ENCODE measurements around the gene PTPN3. TPM values are rescaled to one million over a fixed set of nuclear protein-coding genes. Genes with fewer than 3 reads are reported as not detected.

PTPN3 gene
- total and polyA plus RNA-seq, 2 donors (not counting 1 experiment from before 2014, with no cell fraction given) = not detected

DNA sequence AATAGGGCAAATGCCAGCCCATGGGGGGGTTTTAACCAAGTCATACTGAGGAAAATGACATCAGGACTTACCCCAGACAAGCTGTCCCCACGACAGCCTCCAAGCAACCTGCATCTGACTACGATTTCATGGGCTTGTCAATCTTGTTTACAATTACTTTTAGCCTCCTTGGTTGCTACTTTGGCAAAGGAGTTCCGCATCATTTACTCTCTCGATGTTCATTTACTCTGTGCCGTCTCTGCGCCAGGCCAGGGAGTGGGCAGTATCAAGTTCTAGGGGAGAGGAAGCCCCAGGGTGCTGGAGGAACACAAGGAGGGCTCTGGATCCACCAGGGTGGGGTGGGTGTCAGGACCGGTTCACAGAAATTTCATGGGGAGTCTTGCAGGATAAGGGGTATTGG is 23.9 kb downstream of the PTPN3 start:
- Mint-ChIP-seq H3K9me3 (ENCODE audit: insufficient read depth) (no peaks in the 10 kb centered on the region), H3K27ac (no peak overlapping the region), H3K4me3 (no peak overlapping the region), H3K27me3 (peaks cover 28% of the 10 kb centered on the region), H3K4me1 (no peaks in the 10 kb centered on the region)
- Histone ChIP-seq H3K27me3 (replicated peaks in 1 of 4; ENCODE audit: control extremely low read depth in 1 of 4, control insufficient read depth in 3 of 4, insufficient read depth in 4 of 4, low read length in 3 of 4) (peaks cover 0 to 8% (median 1%) of the 10 kb centered on the region in 4 experiments), H3K79me2 (ENCODE audit: control insufficient read depth, insufficient read depth, low read length) (no peaks in the 10 kb centered on the region), H3K36me3 (replicated peaks in 1 of 2; ENCODE audit: control extremely low read depth in 1 of 2, control insufficient read depth in 1 of 2, extremely low read depth in 1 of 2, insufficient read depth in 2 of 2, low read length in 1 of 2) (no peaks in the 10 kb centered on the region), H3K4me2 (replicated peaks; ENCODE audit: low read depth, low read length, poor library complexity, severe bottlenecking) (no peak overlapping the region), H4K20me1 (ENCODE audit: control insufficient read depth, insufficient read depth, low read length, poor library complexity, severe bottlenecking) (no peaks in the 10 kb centered on the region), H3K27ac (ENCODE audit: low read length in 2 of 2) (no peak overlapping the region), H3K9me3 (ENCODE audit: control extremely low read depth in 1 of 3, control insufficient read depth in 2 of 3, insufficient read depth in 1 of 3, low read length in 2 of 3) (peaks cover 0 to 4% (median 0%) of the 10 kb centered on the region in 3 donors), H2AFZ (ENCODE audit: insufficient read depth, low read depth, low read length, poor library complexity, severe bottlenecking) (no peak overlapping the region), H3K4me1 (ENCODE audit: control insufficient read depth in 2 of 2, insufficient read depth in 2 of 2, low read length in 2 of 2) (no peaks in the 10 kb centered on the region), H3K4me3 (ENCODE audit: control extremely low read depth in 1 of 5, extremely low read depth in 1 of 5, insufficient read depth in 1 of 5, low read depth in 2 of 5, low read length in 4 of 5) (no peak overlapping the region), H3K9ac (ENCODE audit: low read length) (no peak overlapping the region)
- ATAC-seq (ENCODE audit: low read depth) (no peak), DNase-seq (no peak)
- WGBS (ENCODE audit: insufficient coverage) = 68% methylated on average over 4 of the region's 7 CpGs
- TF ChIP-seq EZH2 (IDR thresholded peaks at IDR 0.05; ENCODE audit: borderline replicate concordance, insufficient read depth, low read depth, low read length, poor library complexity, severe bottlenecking) = no peak
- TF ChIP-seq, protein P1, sequence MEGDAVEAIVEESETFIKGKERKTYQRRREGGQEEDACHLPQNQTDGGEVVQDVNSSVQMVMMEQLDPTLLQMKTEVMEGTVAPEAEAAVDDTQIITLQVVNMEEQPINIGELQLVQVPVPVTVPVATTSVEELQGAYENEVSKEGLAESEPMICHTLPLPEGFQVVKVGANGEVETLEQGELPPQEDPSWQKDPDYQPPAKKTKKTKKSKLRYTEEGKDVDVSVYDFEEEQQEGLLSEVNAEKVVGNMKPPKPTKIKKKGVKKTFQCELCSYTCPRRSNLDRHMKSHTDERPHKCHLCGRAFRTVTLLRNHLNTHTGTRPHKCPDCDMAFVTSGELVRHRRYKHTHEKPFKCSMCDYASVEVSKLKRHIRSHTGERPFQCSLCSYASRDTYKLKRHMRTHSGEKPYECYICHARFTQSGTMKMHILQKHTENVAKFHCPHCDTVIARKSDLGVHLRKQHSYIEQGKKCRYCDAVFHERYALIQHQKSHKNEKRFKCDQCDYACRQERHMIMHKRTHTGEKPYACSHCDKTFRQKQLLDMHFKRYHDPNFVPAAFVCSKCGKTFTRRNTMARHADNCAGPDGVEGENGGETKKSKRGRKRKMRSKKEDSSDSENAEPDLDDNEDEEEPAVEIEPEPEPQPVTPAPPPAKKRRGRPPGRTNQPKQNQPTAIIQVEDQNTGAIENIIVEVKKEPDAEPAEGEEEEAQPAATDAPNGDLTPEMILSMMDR (IDR thresholded peaks at IDR 0.05) = no peak
- ChIA-PET CTCF (interaction anchor here (1.6 kb wide), 1 partner anchor 33 kb away, joined by 4 read pairs; no protein-coding TSS in a partner anchor), POLR2A (no interaction called here)
- intact Hi-C loops (cut with micrococcal nuclease) = no loop called here

DNA sequence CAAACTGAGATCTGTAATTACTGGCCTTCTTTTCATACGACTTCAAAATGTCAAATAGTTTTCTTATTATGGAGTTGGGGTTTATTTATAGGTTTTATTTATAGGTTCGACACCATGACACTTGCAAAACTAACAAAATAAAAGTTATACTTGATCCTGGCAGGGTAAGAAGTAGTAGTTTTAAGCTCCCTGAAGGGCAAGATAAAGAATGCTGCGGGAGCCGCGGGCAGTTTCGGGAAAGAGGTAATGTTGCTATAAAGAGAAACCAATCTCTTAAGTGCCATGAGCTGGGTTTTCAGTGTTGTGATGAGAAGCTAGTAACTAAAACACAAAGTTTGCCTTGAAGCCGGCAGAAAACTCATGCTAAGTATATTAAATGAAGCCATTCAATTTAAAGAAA is 24.8 kb downstream of the PTPN3 start:
- Histone ChIP-seq H3K79me2 (ENCODE audit: control insufficient read depth, insufficient read depth, low read length) (no peaks in the 10 kb centered on the region), H3K4me3 (ENCODE audit: control extremely low read depth in 1 of 5, extremely low read depth in 1 of 5, insufficient read depth in 1 of 5, low read depth in 2 of 5, low read length in 4 of 5) (no peak overlapping the region), H3K27ac (ENCODE audit: low read length in 2 of 2) (no peak overlapping the region), H2AFZ (ENCODE audit: insufficient read depth, low read depth, low read length, poor library complexity, severe bottlenecking) (no peak overlapping the region), H3K36me3 (replicated peaks in 1 of 2; ENCODE audit: control extremely low read depth in 1 of 2, control insufficient read depth in 1 of 2, extremely low read depth in 1 of 2, insufficient read depth in 2 of 2, low read length in 1 of 2) (no peaks in the 10 kb centered on the region), H3K9ac (ENCODE audit: low read length) (no peak overlapping the region), H3K9me3 (ENCODE audit: control extremely low read depth in 1 of 3, control insufficient read depth in 2 of 3, insufficient read depth in 1 of 3, low read length in 2 of 3) (peaks cover 0 to 4% (median 0%) of the 10 kb centered on the region in 3 donors), H4K20me1 (ENCODE audit: control insufficient read depth, insufficient read depth, low read length, poor library complexity, severe bottlenecking) (no peaks in the 10 kb centered on the region), H3K27me3 (replicated peaks in 1 of 4; ENCODE audit: control extremely low read depth in 1 of 4, control insufficient read depth in 3 of 4, insufficient read depth in 4 of 4, low read length in 3 of 4) (peaks cover 0 to 8% (median 1%) of the 10 kb centered on the region in 4 experiments), H3K4me1 (ENCODE audit: control insufficient read depth in 2 of 2, insufficient read depth in 2 of 2, low read length in 2 of 2) (no peaks in the 10 kb centered on the region), H3K4me2 (replicated peaks; ENCODE audit: low read depth, low read length, poor library complexity, severe bottlenecking) (no peak overlapping the region)
- 81% methylated on average over 4 of the region's 7 CpGs for WGBS (ENCODE audit: insufficient coverage)
- intact Hi-C loops (cut with micrococcal nuclease) = no loop called here
- no peak overlapping the region for H3K4me3 Mint-ChIP-seq
- no peaks in the 10 kb centered on the region for H3K9me3 Mint-ChIP-seq (ENCODE audit: insufficient read depth)
- H3K27ac Mint-ChIP-seq = no peak overlapping the region
- H3K27me3 Mint-ChIP-seq = peaks cover 27% of the 10 kb centered on the region
- POLR2A ChIA-PET = no interaction called here
- CTCF ChIA-PET = no interaction called here
- DNase-seq = no peak
- H3K4me1 Mint-ChIP-seq = no peaks in the 10 kb centered on the region
- TF ChIP-seq, protein P1 (IDR thresholded peaks at IDR 0.05) = no peak
- TF ChIP-seq EZH2 (IDR thresholded peaks at IDR 0.05; ENCODE audit: borderline replicate concordance, insufficient read depth, low read depth, low read length, poor library complexity, severe bottlenecking) = no peak
- no peak for ATAC-seq (ENCODE audit: low read depth)

Data from B cell (primary cell).